Spinal cord (tissue), 10 donors: ENCODE measurements around the gene MTF1. TPM values are rescaled to one million over a fixed set of nuclear protein-coding genes. Genes with fewer than 3 reads are reported as not detected.
A peak's percentile ranks its signal among the peaks of the same experiment; 100 is the strongest.

Experiments used
- DNase-seq, 6 donors: peaks; one replicate each; pipeline versions ENCODE4 v3.0.0 to v3.0.0-alpha.2; 2013 to 2015; ENCODE audit warnings: low spot score in 6 of 6, low read depth in 4 of 6
- H3K27ac ChIP-seq: one replicate; pipeline ENCODE4 v1.5.1; 2013; ENCODE audit warnings: low read depth, low read length, control low read depth
- H3K27me3 ChIP-seq: one replicate; pipeline ENCODE4 v1.6.1; 2013; ENCODE audit warnings: low read length; ENCODE audit not compliant: control insufficient read depth, insufficient read depth
- H3K36me3 ChIP-seq: one replicate; pipeline ENCODE4 v1.6.1; 2013; ENCODE audit warnings: low read length; ENCODE audit not compliant: control insufficient read depth, insufficient read depth
- H3K4me1 ChIP-seq: one replicate; pipeline ENCODE4 v1.6.1; 2013; ENCODE audit warnings: low read length; ENCODE audit not compliant: control insufficient read depth, insufficient read depth
- H3K4me3 ChIP-seq: one replicate; pipeline ENCODE4 v1.5.1; 2013; ENCODE audit warnings: low read depth, low read length, control low read depth
- H3K9me3 ChIP-seq: one replicate; pipeline ENCODE4 v1.6.1; 2013; ENCODE audit warnings: low read length; ENCODE audit not compliant: control insufficient read depth, insufficient read depth
- WGBS: methylation state at CpG from one replicate; pipeline ENCODE4 v1.1.5; 2013; ENCODE audit warnings: missing lambda C conversion rate; ENCODE audit not compliant: insufficient coverage; 5-methylcytosine and 5-hydroxymethylcytosine counted together
- polyA plus RNA-seq, 2 donors: library from polyadenylated mRNA; unstranded; fragments of 120-200 nt; gene quantifications; one replicate each; pipeline ENCODE4 v1.2.1, GENCODE V29; 2013; ENCODE audit not compliant: insufficient read length in 2 of 2
- total RNA-seq, 2 donors: library from RNA; depleted of rRNA in 1 of 2; stranded (reverse); fragments of 120-200 nt in 1 of 2; fragments of >200 nt in 1 of 2; gene quantifications; one replicate each; pipeline versions ENCODE4 v1.2.3 to v1.2.4, GENCODE V29; 2013 to 2014
- donor health status: healthy.

MTF1 gene
- total and polyA plus RNA-seq, 4 donors, result 3.1 to 8.6 (median 5.9) TPM

DNA sequence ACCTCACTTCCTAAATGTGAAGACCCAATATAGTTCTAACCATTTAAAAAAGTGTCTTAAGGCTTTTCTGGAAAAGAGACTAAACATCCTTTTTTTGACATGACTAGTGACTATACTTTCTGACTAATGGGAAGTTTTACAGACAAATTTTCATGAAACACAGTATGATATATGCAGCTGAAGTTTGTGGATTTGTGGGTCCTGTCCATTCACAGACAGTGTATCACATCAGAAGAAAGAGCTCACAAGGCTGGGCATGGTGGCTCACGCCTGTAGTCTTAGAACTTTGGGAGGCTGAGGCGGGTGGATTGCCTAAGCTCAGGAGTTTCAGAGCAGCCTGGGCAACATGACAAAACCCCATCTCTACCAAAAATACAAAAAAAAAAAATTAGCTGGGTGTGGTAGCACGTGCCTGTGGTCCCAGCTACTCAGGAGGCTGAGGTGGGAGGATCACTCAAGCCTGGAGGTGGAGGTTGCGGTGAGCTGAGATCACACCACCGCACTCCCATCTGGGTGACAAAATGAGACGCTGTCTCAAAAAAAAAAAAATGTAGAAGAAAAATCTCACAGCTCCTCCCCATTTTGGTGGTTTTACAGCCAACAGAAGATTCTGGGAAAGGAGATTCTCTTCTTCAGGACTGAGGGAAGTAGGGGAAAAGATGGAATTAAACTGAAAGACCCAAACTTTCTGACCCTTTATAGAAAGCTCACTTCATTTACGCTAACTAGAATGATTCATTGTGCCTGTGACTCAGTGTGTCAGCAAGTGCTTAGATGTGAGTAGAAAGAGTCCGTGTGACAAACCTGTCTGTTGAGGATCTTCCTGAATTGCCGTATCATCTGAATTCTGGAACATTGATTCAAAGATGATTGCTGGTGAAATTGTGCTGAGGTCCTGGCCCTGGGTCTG lies 36.2 kb downstream of the MTF1 start:
- H3K9me3 ChIP-seq, result no peaks in the 10 kb centered on the region
- WGBS, result 100% methylated on average over 1 of the region's 9 CpGs
- H3K4me1 ChIP-seq, result no peaks in the 10 kb centered on the region
- no peak overlapping the region for H3K27ac ChIP-seq
- no peak for DNase-seq
- no peaks in the 10 kb centered on the region for H3K27me3 ChIP-seq
- H3K36me3 ChIP-seq, result peaks cover 43% of the 10 kb centered on the region
- no peak overlapping the region for H3K4me3 ChIP-seq

DNA sequence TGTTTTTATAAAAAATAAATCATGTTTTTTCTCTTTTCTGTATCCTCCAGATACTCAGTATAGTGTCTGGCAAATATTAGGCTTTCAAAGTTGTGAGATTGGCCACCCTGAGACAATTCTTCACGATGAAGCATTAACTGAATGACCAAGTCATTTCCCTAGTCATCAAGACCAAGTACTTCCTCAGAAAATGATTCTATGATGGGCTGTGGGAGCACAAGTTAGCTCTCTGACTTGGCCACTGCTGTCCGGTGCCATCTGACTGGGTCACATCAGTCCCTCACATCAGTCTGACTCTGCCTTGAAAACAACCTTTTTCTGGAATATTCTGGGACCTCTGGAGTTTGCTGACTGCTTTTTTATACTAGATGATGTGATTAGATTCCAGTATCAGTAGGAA lies 37.9 kb downstream of the MTF1 start:
- Histone ChIP-seq H3K4me3 (no peak overlapping the region), H3K27me3 (no peaks in the 10 kb centered on the region), H3K4me1 (peaks cover 3% of the 10 kb centered on the region), H3K9me3 (no peaks in the 10 kb centered on the region), H3K36me3 (peaks cover 41% of the 10 kb centered on the region), H3K27ac (no peak overlapping the region)
- WGBS, result no CpG with 5 or more reads among the region's 2 CpGs
- DNase-seq, result no peak

DNA sequence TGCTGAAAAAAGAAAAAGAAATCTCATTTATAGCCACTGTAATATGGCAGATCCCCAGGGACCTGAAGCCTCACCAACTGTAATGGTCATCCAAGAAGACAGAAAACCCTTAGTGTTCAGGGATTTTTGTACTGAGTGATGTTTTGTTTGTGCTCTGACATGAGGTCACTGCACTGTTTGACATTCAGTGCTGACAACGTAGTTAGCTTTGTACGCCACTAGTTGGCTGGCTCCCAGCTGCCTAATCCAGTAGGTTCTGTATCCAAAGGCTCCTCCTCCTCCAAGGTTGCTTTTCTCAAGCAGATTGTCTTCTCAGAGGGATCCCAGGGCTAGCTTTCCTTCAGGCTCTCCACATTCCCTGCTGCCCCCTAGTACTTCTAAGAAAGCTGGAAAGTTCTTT lies 41.9 kb downstream of the MTF1 start:
- H3K4me3 ChIP-seq, result no peak overlapping the region
- WGBS, result 29% methylated on average over 2 of the region's 2 CpGs
- H3K27ac ChIP-seq, result peak overlapping the region; percentile 64

DNA sequence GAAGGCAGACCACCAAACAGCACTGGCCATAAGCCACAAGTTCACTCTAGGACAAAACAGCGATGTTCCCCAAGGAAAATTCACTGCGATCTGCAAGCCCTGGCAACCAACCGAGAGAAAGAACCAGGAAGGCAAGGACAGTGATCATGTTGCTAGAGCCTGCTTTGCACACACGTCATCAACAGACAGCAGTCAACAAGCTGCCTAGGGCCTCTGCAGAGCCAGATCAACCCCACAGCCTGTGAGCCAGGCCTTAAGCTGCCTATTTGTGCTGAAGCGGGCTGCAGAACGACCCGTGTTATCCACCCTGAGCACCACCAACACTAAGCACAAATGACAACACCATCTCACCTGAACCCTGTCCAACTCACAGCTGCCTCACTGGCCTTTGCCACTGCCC lies 45.1 kb downstream of the MTF1 start:
- 96% methylated on average over 7 of the region's 7 CpGs for WGBS
- Histone ChIP-seq H3K9me3 (no peaks in the 10 kb centered on the region), H3K4me1 (peaks cover 9% of the 10 kb centered on the region), H3K36me3 (peaks cover 32% of the 10 kb centered on the region), H3K27me3 (no peaks in the 10 kb centered on the region), H3K27ac (no peak overlapping the region), H3K4me3 (no peak overlapping the region)
- no peak for DNase-seq

More for the DNA sequence above, 41.9 kb downstream of the MTF1 start:
- H3K36me3 ChIP-seq, result peaks cover 44% of the 10 kb centered on the region
- no peaks in the 10 kb centered on the region for H3K27me3 ChIP-seq
- peak in 1 of 6 donors; percentile 33 for DNase-seq
- H3K4me1 ChIP-seq, result peaks cover 4% of the 10 kb centered on the region
- H3K9me3 ChIP-seq, result no peaks in the 10 kb centered on the region

DNA sequence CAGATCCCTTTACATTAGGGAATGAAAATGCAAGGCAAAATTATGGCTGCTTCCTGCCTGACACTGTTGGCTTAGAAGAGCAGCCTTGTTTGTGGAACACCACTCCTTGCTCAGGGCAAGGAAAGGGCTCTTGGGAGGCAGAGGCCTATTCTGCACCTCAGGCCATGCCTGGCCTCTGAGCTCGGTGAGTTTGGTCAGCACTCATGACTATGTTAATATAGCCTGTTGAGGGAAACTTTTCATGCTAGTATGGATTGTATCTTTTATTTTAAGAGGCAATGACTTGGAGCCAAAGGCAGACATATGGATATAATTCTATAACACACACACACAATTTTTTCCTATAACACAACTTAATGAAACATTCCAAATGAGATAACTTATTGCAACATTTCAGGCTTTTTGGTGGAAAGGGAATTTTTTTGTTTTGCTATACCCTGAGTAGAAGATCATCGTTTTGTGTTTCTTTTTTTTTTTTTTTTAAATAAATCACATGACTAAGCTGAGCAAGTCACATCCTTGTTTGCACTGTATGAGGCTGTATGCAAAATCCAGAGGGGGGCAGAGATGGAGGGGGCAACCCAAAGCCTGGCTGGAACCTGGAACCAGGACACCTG lies 45.8 kb downstream of the MTF1 start:
- H3K9me3 ChIP-seq, result no peaks in the 10 kb centered on the region
- DNase-seq, result no peak
- H3K27ac ChIP-seq, result no peak overlapping the region
- H3K36me3 ChIP-seq, result peaks cover 28% of the 10 kb centered on the region
- peaks cover 15% of the 10 kb centered on the region for H3K4me1 ChIP-seq
- no peak overlapping the region for H3K4me3 ChIP-seq
- H3K27me3 ChIP-seq, result no peaks in the 10 kb centered on the region
- 80% methylated on average over 1 of the region's 2 CpGs for WGBS

DNA sequence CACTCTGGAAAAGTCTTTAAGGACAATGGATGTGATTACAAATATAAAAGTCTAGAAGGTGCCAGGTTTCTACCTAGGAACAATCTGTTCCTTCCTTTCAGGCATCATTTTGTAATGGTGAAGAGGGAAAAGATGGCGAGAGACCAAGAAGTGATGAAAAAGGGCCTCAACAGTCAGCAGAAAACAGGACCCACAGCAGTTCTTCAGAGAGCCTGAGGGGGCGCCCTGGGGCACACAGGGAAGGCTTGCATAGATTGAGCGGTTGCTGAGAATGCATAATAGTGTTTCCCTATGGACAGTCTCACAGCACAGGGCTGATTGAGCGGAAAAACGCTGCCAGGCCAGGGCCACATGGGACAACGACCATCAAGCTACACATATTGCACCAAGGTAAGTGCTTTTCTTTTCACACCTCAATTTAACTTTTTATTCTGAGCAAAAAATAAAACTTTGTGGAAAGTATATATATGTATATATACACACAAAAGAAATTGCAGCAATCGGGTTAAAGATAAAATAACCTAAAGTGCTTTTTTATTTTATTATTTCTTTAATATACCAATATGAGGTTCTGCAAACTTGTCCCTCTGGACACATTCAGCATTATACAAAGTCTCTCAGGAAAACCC lies 48.3 kb downstream of the MTF1 start:
- 3% methylated on average over 5 of the region's 7 CpGs for WGBS
- Histone ChIP-seq H3K9me3 (no peaks in the 10 kb centered on the region), H3K27me3 (no peaks in the 10 kb centered on the region), H3K4me3 (no peak overlapping the region), H3K36me3 (peaks cover 24% of the 10 kb centered on the region), H3K27ac (no peak overlapping the region), H3K4me1 (peaks cover 23% of the 10 kb centered on the region)
- DNase-seq, result peak in 3 of 6 donors; percentile 32 to 91 (median 86)

DNA sequence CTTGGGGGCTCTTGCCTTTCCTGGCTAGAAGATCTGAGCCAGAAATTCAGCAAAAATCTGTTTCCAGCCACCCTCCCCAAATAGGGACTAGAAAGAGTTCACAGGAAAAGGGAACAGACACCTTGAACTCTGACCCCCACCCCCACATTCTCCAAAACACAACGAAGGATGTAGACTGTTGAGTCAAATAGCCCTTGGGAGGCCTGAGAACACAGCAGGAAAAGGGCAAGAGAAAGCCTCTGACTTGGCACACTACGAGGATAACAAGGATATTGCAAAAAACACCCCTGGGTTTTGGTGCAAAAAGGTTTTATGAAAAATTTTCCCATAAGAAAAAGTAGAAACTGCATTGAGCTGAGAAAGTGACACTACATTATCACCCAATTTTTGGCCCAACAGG lies 49.5 kb downstream of the MTF1 start:
- Histone ChIP-seq H3K4me3 (no peak overlapping the region), H3K4me1 (peaks cover 23% of the 10 kb centered on the region), H3K27me3 (no peaks in the 10 kb centered on the region), H3K27ac (no peak overlapping the region), H3K9me3 (no peaks in the 10 kb centered on the region), H3K36me3 (peaks cover 19% of the 10 kb centered on the region)
- no CpG with 5 or more reads among the region's 2 CpGs for WGBS
- no peak for DNase-seq

DNA sequence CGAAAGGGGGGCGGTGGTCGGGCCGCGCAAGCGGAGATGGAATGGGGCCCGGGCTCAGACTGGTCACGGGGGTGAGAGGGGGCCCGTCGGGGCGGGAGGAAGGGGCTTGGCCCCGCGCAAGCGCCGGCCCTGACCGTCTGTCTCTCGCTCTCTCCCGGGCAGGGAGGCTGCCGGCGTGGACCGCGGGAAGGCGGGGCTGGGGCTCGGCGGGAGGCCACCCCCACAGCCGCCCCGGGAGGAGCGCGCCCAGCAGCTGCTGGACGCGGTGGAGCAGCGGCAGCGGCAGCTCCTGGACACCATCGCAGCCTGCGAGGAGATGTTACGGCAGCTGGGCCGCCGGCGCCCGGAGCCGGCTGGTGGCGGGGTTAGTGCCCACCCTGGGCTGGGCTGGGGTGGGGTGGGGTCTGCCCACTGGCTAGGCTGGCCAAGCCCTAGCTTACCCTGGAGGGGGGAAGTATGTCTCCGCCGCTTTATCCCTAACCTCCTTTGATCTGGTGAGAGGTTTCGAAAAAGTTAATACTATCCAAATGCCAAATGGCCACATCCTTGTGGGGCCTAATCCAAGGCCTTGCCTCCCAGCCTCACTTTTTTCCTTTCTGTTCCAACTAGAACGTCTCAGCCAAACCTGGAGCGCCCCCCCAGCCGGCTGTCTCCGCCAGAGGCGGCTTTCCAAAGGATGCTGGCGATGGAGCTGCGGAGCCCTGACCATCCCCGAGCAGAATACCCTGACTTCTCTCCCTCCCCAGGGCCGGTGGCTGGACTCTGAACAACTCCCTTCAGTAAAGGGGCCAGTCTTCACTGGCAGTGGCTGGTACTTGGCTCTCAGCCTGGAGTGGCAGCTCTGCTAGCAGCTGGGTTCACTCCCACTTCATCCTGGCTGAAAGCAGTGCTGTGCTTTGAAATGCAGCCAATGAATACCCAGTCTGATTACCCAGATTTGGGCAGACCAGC lies 50.7 kb downstream of the MTF1 start:
- Histone ChIP-seq H3K9me3 (no peaks in the 10 kb centered on the region), H3K4me3 (peak overlapping the region; percentile 61), H3K27me3 (no peaks in the 10 kb centered on the region), H3K4me1 (peaks cover 23% of the 10 kb centered on the region), H3K36me3 (peaks cover 24% of the 10 kb centered on the region), H3K27ac (peak overlapping the region; percentile 95)
- peak in 5 of 6 donors; percentile 50 to 95 (median 83) for DNase-seq
- WGBS, result under 1% methylated on average over 48 of the region's 54 CpGs
